ENCODE measurements around the gene TRPV6. TPM values are rescaled to one million over a fixed set of nuclear protein-coding genes. Genes with fewer than 3 reads are reported as not detected.

TRPV6 gene
- total and polyA plus RNA-seq, 2 experiments from 2014 or later: 0.08 to 0.80 TPM

GRCh38 chr7:142868986-142869415, 16.5 kb downstream of the TRPV6 start:
- ATAC-seq (no peak), DNase-seq (ENCODE audit: low spot score) (no peak)
- Histone ChIP-seq H3F3A (replicated peaks; ENCODE audit: low read depth) (no peaks in the 10 kb centered on the region), H3K36me3 (ENCODE audit: insufficient read depth) (no peaks in the 10 kb centered on the region), H2AFZ (no peak overlapping the region), H3K4me3 (no peak overlapping the region), H3K4me1 (ENCODE audit: insufficient read depth) (peaks cover 5% of the 10 kb centered on the region; the same call in 1 of the 2 replicates), H3K27me3 (ENCODE audit: insufficient read depth) (no peaks in the 10 kb centered on the region), H3K4me2 (no peak overlapping the region), H3K79me2 (replicated peaks; ENCODE audit: insufficient read depth) (no peaks in the 10 kb centered on the region), H3K27ac (ENCODE audit: low read depth) (no peak overlapping the region), H4K20me1 (replicated peaks; ENCODE audit: insufficient read depth) (no peaks in the 10 kb centered on the region), H3K9me2 (ENCODE audit: insufficient read depth) (no peaks in the 10 kb centered on the region)
- Mint-ChIP-seq H3K36me3 (ENCODE audit: low read depth) (peaks cover 17% of the 10 kb centered on the region; the same call in 2 of the 3 replicates), H3K27ac (no peak overlapping the region), H3K4me3 (no peak overlapping the region), H3K27me3 (ENCODE audit: insufficient read depth, low read depth, poor library complexity) (peaks cover 17% of the 10 kb centered on the region), H3K4me1 (peaks cover 14% of the 10 kb centered on the region; the same call in 2 of the 3 replicates), H3K9me3 (peaks cover 2% of the 10 kb centered on the region; the same call in 1 of the 3 replicates)
- TF ChIP-seq CREB1 (CRISPR knock-in tag; IDR thresholded peaks at IDR 0.05; ENCODE audit: low read depth) (no peak), NANOG (IDR thresholded peaks at IDR 0.05; ENCODE audit: borderline replicate concordance) (no peak)
- TF ChIP-seq, protein P1, sequence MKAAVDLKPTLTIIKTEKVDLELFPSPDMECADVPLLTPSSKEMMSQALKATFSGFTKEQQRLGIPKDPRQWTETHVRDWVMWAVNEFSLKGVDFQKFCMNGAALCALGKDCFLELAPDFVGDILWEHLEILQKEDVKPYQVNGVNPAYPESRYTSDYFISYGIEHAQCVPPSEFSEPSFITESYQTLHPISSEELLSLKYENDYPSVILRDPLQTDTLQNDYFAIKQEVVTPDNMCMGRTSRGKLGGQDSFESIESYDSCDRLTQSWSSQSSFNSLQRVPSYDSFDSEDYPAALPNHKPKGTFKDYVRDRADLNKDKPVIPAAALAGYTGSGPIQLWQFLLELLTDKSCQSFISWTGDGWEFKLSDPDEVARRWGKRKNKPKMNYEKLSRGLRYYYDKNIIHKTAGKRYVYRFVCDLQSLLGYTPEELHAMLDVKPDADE (IDR thresholded peaks at IDR 0.05): no peak

- DNase-seq (ENCODE audit: low spot score): no peak
- Mint-ChIP-seq H3K9me3 (no peaks in the 10 kb centered on the region; the same call in 2 of the 3 replicates), H3K36me3 (ENCODE audit: low read depth) (peaks cover 12% of the 10 kb centered on the region; the same call in 2 of the 3 replicates), H3K27me3 (ENCODE audit: insufficient read depth, low read depth, poor library complexity) (peaks cover 14% of the 10 kb centered on the region), H3K27ac (no peak overlapping the region), H3K4me3 (no peak overlapping the region), H3K4me1 (peaks cover 14% of the 10 kb centered on the region; the same call in 2 of the 3 replicates)
- Histone ChIP-seq H3K4me2 (no peak overlapping the region), H3K9me2 (ENCODE audit: insufficient read depth) (no peaks in the 10 kb centered on the region), H3K4me1 (ENCODE audit: insufficient read depth) (peaks cover 5% of the 10 kb centered on the region; the same call in 1 of the 2 replicates), H3F3A (replicated peaks; ENCODE audit: low read depth) (no peaks in the 10 kb centered on the region), H3K27me3 (ENCODE audit: insufficient read depth) (no peaks in the 10 kb centered on the region), H4K20me1 (replicated peaks; ENCODE audit: insufficient read depth) (no peaks in the 10 kb centered on the region), H3K4me3 (no peak overlapping the region), H2AFZ (no peak overlapping the region), H3K27ac (ENCODE audit: low read depth) (no peak overlapping the region), H3K36me3 (ENCODE audit: insufficient read depth) (no peaks in the 10 kb centered on the region), H3K79me2 (replicated peaks; ENCODE audit: insufficient read depth) (no peaks in the 10 kb centered on the region)
- ATAC-seq: no peak
- TF ChIP-seq JUNB (IDR thresholded peaks at IDR 0.05; ENCODE audit: unreplicated experiment) (no peak), NANOG (IDR thresholded peaks at IDR 0.05; ENCODE audit: borderline replicate concordance) (no peak), ZNF114 (CRISPR knock-in tag; IDR thresholded peaks at IDR 0.05) (no peak), EZH2phosphoT487 (IDR thresholded peaks at IDR 0.05; ENCODE audit: unreplicated experiment) (no peak), CTCF (conservative IDR thresholded peaks at IDR 0.05; ENCODE audit: low read depth in 2 of 2) (peak in 1 of 2 experiments; percentile 32; a peak in 2 of 4 replicates)
- TF ChIP-seq, protein P2, sequence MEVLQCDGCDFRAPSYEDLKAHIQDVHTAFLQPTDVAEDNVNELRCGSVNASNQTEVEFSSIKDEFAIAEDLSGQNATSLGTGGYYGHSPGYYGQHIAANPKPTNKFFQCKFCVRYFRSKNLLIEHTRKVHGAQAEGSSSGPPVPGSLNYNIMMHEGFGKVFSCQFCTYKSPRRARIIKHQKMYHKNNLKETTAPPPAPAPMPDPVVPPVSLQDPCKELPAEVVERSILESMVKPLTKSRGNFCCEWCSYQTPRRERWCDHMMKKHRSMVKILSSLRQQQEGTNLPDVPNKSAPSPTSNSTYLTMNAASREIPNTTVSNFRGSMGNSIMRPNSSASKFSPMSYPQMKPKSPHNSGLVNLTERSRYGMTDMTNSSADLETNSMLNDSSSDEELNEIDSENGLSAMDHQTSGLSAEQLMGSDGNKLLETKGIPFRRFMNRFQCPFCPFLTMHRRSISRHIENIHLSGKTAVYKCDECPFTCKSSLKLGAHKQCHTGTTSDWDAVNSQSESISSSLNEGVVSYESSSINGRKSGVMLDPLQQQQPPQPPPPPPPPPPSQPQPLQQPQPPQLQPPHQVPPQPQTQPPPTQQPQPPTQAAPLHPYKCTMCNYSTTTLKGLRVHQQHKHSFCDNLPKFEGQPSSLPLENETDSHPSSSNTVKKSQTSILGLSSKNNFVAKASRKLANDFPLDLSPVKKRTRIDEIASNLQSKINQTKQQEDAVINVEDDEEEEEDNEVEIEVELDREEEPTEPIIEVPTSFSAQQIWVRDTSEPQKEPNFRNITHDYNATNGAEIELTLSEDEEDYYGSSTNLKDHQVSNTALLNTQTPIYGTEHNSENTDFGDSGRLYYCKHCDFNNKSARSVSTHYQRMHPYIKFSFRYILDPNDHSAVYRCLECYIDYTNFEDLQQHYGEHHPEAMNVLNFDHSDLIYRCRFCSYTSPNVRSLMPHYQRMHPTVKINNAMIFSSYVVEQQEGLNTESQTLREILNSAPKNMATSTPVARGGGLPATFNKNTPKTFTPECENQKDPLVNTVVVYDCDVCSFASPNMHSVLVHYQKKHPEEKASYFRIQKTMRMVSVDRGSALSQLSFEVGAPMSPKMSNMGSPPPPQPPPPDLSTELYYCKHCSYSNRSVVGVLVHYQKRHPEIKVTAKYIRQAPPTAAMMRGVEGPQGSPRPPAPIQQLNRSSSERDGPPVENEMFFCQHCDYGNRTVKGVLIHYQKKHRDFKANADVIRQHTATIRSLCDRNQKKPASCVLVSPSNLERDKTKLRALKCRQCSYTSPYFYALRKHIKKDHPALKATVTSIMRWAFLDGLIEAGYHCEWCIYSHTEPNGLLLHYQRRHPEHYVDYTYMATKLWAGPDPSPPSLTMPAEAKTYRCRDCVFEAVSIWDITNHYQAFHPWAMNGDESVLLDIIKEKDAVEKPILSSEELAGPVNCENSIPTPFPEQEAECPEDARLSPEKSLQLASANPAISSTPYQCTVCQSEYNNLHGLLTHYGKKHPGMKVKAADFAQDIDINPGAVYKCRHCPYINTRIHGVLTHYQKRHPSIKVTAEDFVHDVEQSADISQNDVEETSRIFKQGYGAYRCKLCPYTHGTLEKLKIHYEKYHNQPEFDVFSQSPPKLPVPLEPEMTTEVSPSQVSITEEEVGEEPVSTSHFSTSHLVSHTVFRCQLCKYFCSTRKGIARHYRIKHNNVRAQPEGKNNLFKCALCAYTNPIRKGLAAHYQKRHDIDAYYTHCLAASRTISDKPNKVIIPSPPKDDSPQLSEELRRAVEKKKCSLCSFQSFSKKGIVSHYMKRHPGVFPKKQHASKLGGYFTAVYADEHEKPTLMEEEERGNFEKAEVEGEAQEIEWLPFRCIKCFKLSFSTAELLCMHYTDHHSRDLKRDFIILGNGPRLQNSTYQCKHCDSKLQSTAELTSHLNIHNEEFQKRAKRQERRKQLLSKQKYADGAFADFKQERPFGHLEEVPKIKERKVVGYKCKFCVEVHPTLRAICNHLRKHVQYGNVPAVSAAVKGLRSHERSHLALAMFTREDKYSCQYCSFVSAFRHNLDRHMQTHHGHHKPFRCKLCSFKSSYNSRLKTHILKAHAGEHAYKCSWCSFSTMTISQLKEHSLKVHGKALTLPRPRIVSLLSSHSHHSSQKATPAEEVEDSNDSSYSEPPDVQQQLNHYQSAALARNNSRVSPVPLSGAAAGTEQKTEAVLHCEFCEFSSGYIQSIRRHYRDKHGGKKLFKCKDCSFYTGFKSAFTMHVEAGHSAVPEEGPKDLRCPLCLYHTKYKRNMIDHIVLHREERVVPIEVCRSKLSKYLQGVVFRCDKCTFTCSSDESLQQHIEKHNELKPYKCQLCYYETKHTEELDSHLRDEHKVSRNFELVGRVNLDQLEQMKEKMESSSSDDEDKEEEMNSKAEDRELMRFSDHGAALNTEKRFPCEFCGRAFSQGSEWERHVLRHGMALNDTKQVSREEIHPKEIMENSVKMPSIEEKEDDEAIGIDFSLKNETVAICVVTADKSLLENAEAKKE (CRISPR knock-in tag; IDR thresholded peaks at IDR 0.05): no peak
Observed at GRCh38 chr7:142868188-142868985, 17.2 kb downstream of the TRPV6 start.

Measured in GM23338 (cell line).